ENCODE results near the gene LPIN1.

Gene LPIN1, protein sequence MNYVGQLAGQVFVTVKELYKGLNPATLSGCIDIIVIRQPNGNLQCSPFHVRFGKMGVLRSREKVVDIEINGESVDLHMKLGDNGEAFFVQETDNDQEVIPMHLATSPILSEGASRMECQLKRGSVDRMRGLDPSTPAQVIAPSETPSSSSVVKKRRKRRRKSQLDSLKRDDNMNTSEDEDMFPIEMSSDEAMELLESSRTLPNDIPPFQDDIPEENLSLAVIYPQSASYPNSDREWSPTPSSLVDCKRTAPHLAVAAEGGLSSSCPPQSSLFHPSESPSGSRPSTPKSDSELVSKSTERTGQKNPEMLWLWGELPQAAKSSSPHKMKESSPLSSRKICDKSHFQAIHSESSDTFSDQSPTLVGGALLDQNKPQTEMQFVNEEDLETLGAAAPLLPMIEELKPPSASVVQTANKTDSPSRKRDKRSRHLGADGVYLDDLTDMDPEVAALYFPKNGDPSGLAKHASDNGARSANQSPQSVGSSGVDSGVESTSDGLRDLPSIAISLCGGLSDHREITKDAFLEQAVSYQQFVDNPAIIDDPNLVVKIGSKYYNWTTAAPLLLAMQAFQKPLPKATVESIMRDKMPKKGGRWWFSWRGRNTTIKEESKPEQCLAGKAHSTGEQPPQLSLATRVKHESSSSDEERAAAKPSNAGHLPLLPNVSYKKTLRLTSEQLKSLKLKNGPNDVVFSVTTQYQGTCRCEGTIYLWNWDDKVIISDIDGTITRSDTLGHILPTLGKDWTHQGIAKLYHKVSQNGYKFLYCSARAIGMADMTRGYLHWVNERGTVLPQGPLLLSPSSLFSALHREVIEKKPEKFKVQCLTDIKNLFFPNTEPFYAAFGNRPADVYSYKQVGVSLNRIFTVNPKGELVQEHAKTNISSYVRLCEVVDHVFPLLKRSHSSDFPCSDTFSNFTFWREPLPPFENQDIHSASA

GRCh38 chr2:11746376-11746806 is at the start of gene LPIN1:
TSS of gene LPIN1 (plus strand) at chr2:11746632. CDS start at chr2:11765542, 18,910 bp downstream.
- peak; percentile 89 for DNase-seq (ENCODE audit: low spot score)

GRCh38 chr2:11696736-11697102 is 49.7 kb upstream of the LPIN1 start:
- no peak for DNase-seq (ENCODE audit: low spot score)

- no peak for DNase-seq (ENCODE audit: low spot score)
Observed at GRCh38 chr2:11697103-11697871, 49.1 kb upstream of the LPIN1 start.

DNA sequence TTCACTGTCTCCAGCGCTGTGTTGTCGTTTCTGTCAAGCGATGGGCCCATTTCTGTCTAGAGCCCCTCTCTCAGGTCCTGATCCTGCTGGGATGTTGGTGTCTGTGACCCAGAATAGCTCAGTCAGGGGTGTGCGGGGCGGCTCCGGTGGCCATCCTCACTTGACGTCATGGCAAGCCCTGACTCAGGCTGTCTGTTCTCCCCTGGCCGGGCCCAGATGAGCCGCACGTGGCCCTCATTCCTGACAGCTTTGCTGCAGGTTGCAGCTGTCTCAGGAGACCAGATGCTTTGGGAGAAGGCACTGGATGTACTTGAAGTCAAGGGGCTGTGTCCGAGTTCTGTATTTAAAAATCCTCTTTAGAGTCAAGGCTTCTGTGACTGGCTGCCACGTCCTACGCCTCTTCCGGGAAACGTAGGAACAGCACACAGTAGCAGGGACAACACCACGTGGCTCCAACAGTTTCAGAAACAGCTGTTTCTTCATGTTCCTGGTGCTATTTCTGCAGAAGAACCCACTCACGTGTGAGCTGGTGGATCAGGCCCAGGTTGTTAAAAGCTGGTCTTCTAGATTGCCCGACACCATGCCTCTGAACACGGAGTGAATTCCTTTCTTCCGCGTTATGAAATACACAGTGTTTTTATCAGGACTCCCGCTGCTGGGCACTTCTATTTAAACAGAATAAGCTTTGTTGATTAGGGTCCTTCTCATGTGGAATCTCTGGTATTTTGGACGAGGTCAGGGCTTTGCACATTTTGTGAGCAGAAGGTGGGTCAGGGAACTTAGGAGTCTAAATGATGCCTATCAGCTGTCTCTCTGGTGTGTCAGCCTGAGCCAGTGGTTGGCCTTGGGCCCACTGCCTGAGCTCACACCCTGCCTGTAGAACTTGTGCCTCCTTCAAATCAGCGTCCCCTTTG is 48.2 kb upstream of the LPIN1 start:
- no peak for DNase-seq (ENCODE audit: low spot score)

DNA sequence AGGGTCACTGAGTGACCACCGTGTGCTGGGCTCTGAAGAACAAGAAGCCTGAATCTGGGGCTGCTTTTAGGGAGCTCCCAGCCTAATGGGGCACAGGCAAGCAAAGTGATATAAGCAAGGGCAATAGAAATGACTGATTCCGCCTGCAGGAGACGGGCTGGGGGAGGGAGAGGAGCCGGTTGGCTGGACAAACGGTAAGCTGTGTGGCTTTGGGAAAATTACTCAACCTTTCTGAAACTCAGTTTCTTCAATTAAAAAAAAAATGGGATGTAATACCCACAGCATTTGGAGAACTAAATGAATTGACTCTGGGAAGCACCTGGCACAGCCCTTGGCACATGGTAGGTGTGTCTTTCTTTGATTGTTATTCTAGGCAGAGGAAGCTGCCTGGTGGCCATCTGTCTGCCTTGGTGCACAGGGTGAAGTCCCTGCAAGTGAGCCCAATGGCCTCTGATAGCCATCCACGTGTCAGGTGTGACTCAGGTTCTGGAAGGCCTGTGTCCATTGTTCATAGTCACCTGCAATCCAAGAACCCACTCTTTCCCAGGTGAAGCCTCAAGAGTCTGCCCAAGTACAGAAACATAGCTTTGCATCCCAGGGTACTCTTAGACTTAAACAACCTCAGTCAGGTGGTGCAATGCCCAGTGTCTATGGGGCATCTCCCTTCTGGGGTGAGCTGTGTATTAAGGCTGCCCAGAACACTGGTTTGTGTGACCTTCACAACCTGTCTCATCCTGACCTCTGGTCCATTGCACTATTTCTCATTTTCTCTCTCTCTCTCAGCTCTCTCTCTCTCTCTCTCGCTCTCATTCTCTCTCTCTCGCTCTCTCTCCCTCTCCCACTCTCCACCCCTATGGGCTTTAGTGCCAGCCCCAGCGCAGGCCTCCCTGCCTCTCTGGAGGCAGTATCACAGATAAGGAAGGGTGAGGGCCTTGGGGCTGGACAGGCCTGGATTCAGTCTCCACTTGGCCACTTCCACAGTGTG is 46.5 kb upstream of the LPIN1 start:
- no peak for DNase-seq (ENCODE audit: low spot score)

DNA sequence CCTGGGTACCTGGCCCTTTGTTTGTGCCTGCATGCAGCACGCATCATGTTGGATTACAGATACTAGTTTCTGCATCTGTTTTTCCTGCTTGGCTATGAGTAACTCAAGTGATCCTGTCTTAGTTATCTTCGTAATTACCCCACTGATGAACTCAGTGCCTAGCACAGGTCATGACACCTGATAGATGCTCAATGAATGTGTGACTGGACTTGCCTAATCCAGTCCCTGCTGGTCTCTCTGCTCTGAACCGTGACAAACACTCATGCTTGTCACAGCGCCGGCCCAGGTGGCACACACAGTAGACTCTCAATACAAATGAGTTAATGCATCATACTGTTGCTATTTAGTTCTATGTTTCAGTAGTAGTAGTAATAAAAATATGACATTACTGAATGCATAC is 45.2 kb upstream of the LPIN1 start:
- DNase-seq (ENCODE audit: low spot score), result no peak

GRCh38 chr2:11701751-11702301 is 44.6 kb upstream of the LPIN1 start:
- DNase-seq (ENCODE audit: low spot score), result no peak

DNA sequence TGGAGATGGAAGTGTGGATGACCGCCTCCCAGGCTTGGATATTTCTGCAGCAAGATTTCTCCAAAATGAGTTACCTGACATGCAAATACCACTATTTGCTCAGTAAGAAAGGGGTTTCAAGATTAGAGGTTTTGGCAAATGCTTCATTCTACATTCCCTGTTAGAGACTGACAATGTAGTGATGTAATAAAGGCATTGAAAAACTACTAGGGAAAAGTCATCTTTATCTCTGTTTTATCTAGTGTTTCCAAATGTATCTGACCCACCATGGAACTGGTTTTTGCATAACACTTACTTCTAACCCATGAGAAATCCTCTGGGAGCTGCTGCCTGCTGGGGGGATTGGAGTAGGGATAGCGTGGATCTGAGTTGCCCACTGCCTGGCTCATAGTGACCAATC is 43.5 kb upstream of the LPIN1 start:
- no peak for DNase-seq (ENCODE audit: low spot score)

DNA sequence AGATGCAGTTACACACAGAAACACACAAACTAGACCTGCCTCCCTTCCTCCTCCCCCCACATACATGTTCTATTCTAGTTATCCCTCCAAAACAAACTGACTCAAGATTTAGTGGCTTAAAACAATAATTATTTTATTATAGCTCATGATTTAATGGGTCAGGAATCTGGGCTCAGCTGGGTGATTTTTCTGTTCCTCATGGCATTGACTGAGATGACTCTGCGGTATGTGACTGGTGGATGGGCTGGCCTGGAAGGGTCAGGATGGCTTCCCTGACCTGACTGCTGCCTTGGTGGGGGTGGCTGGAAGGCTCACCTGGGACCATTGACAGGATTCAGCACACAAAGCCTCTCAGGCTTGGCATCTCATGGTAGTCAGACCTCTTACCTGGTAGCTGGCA is 42.7 kb upstream of the LPIN1 start:
- DNase-seq (ENCODE audit: low spot score), result no peak

- no peak for DNase-seq (ENCODE audit: low spot score)
Observed at GRCh38 chr2:11705063-11705462, 41.4 kb upstream of the LPIN1 start.

GRCh38 chr2:11705711-11706110 is 40.7 kb upstream of the LPIN1 start:
- no peak for DNase-seq (ENCODE audit: low spot score)

DNA sequence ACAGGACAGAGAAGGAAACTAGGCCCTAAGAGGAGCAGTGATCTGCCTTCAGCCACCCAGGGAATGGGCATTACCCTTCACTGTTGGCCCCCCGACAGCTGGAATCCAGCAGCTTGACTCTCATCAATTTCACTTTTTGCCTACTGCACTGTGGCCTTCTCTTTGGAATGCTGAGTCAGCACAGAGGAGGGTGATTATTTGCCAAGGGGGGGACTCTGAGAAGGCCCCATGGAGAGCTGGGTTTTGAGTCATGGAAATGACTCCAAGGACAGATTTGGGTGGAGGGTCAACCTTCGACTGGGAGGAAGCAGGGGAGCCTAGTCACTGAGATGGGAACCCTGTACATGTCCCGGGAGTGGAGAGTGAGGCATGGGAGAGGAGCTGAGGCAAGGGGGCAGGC is 38.3 kb upstream of the LPIN1 start:
- no peak for DNase-seq (ENCODE audit: low spot score)

GRCh38 chr2:11709293-11709692 is 37.1 kb upstream of the LPIN1 start:
- no peak for DNase-seq (ENCODE audit: low spot score)

- DNase-seq (ENCODE audit: low spot score), result no peak
Observed at GRCh38 chr2:11710210-11710609, 36.2 kb upstream of the LPIN1 start.

DNA sequence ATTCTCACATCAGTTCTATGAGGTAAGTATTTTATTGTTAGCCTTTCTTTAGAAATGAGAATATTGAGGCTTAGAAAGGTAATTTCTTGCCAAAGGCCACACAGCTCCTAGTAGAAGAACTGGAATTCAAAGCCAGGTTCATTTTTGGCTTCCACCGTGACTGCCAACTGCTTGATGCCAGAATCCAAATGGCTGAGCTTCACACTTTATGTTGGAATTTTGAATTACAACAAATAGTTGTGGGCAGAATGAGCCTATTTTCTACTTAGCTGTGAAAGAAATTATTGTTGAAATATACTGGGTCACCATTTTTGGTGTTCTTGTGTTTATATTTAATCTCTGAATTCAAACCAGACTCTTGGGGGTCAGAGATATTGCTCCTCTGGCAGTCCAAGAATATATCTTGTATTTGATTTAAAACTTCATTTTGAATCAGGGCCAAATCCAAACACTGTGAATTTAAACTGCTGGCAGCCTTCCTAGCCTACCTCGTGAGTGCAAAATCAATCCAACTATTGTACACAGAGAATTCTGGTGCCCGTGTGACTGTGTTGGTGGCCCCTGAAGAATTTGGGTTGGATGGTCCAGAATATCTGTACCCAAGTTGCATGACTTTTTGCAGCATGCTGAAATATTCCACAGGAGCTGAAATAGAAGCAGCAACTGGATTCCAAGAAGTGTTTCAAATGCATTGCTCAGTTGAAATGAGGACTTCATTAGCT is 35.6 kb upstream of the LPIN1 start:
- no peak for DNase-seq (ENCODE audit: low spot score)

DNA sequence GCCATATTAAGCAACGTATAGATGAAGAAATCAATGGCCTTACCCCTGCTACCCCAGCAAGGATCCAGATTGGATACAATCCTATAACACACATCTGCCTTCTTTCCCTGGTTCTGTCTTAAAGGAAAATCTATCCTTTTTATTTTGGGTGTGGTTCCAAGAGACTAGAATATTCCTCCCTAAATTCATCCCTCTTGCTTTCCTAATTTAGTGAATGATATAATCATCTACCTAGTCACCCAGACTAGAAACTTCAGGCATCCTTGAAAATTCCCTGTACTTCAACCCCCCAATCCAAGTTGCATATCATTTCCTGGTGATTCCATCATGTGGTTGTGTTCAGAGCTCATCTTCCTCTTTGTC is 35.1 kb upstream of the LPIN1 start:
- no peak for DNase-seq (ENCODE audit: low spot score)

- no peak for DNase-seq (ENCODE audit: low spot score)
Observed at GRCh38 chr2:11711751-11712150, 34.7 kb upstream of the LPIN1 start.

- no peak for DNase-seq (ENCODE audit: low spot score)
Observed at GRCh38 chr2:11712866-11713265, 33.6 kb upstream of the LPIN1 start.

DNA sequence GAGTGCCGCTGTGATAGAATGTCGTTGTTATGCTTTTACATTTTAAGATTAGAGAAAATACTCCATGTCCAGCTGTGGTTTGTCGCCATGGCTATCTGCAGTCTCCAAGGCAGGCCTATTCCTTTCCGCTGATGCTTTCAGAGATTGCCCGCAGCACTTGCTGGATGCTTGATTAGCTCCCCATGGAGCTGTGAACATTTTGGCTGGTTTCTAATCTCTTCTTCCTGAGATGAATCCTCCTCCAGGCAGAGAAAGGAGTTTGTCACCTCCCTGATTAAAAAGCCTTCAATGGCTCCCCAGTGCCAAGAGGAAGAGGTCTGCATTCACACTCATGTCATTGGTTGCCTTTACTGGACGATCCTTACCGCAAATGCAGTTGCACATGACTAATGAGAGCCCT is 32.6 kb upstream of the LPIN1 start:
- no peak for DNase-seq (ENCODE audit: low spot score)
